HepG2 (cell line): ENCODE results near the gene LYSET. TPM values are rescaled to one million over a fixed set of nuclear protein-coding genes. Genes with fewer than 3 reads are reported as not detected.
A peak's percentile ranks its signal among the peaks of the same experiment; 100 is the strongest.

Experiments used
- ATAC-seq: fragments of 200-7000 bp; cut with Tn5 transposase; 3 replicates; pipeline ENCODE4 v1.9.1; 2020; ENCODE audit warnings: mild to moderate bottlenecking, moderate library complexity
- BruUV-seq: library from RNA; stranded (reverse); fragments of 400-500 nt; replicated peaks from 2 replicates; lab custom pipeline; 2021; lab: Mats Ljungman, UMichigan
- CTCF ChIA-PET: fragments of 300-600 bp; formaldehyde crosslinking; extraction: SDS; loops from one replicate; lab custom pipeline; 2021; ENCODE audit warnings: low total read pairs, inconsistent platforms, low intra/inter-chr PET ratio; lab: Yijun Ruan, JAX
- POLR2A ChIA-PET: fragments of 350-600 bp; sonication (Branson Sonifier 250); formaldehyde crosslinking; loops from one replicate; lab custom pipeline; 2020; ENCODE audit warnings: antibody characterized with exemption, inconsistent platforms; lab: Yijun Ruan, JAX
- DNase-seq: peaks from one replicate; pipeline ENCODE4 v3.0.0-alpha.2; 2015; ENCODE audit warnings: low spot score
- FAIRE-seq: peaks from 3 replicates; lab custom pipeline; 2011; peaks lifted over from hg19 to GRCh38; lab: Jason Lieb, UNC
- H2AFZ ChIP-seq: one replicate; pipeline ENCODE4 v1.6.1; 2011; ENCODE audit warnings: low read length, inconsistent platforms
- H3K27ac ChIP-seq: fragments of 300-600 bp; 3 replicates; pipeline ENCODE4 v1.8.0; 2011; ENCODE audit warnings: mixed run types, mild to moderate bottlenecking, mixed read lengths, low read length, inconsistent platforms; ENCODE audit not compliant: insufficient read depth; ENCODE audit errors: extremely low read length
- H3K27me3 ChIP-seq, 2 experiments: fragments of 200-600 bp in 1 of 2; 2 replicates in 1 of 2; 3 replicates in 1 of 2; pipeline versions ENCODE4 v1.6.0 to v1.8.0; 2011; ENCODE audit warnings: low read length in 2 of 2, mild to moderate bottlenecking in 2 of 2, moderate library complexity in 2 of 2, inconsistent platforms in 1 of 2; ENCODE audit not compliant: insufficient read depth in 2 of 2, control insufficient read depth in 1 of 2
- H3K36me3 ChIP-seq, 2 experiments: fragments of 200-600 bp in 1 of 2; replicated peaks in 1 of 2; 2 replicates in 1 of 2; 3 replicates in 1 of 2; pipeline versions ENCODE4 v1.5.1 to v1.8.0; 2011; ENCODE audit warnings: low read length in 2 of 2, inconsistent platforms in 1 of 2; ENCODE audit not compliant: insufficient read depth in 2 of 2, control insufficient read depth in 1 of 2
- H3K4me1 ChIP-seq: 2 replicates; pipeline ENCODE4 v1.5.1; 2012; ENCODE audit warnings: low read length, inconsistent platforms; ENCODE audit not compliant: insufficient read depth
- H3K4me2 ChIP-seq: 2 replicates; pipeline ENCODE4 v1.6.0; 2011; ENCODE audit warnings: low read depth, low read length, inconsistent platforms
- H3K4me3 ChIP-seq, 3 experiments: fragments of 200-600 bp in 1 of 3; sonication (generic), shearing (Covaris generic) in 1 of 3; replicated peaks in 1 of 3; 2 replicates each; pipeline ENCODE4 v1.5.1; 2011 to 2016; ENCODE audit warnings: low read length in 3 of 3, inconsistent platforms in 2 of 3, low read depth in 2 of 3, mild to moderate bottlenecking in 2 of 3, control low read depth in 1 of 3, mixed read lengths in 1 of 3; ENCODE audit not compliant: insufficient read depth in 1 of 3
- H3K79me2 ChIP-seq: one replicate; pipeline ENCODE4 v1.6.1; 2011; ENCODE audit warnings: low read length, inconsistent platforms; ENCODE audit not compliant: insufficient read depth
- H3K9ac ChIP-seq: 2 replicates; pipeline ENCODE4 v1.6.0; 2011; ENCODE audit warnings: mild to moderate bottlenecking, low read depth, low read length, inconsistent platforms; ENCODE audit not compliant: insufficient read depth
- H3K9me3 ChIP-seq: 2 replicates; pipeline ENCODE4 v1.5.1; 2012; ENCODE audit warnings: mild to moderate bottlenecking, low read length
- H4K20me1 ChIP-seq: 2 replicates; pipeline ENCODE4 v1.6.0; 2011; ENCODE audit warnings: inconsistent platforms, mild to moderate bottlenecking, low read length, moderate library complexity; ENCODE audit not compliant: insufficient read depth
- HIC2 ChIP-seq: sonication (generic); formaldehyde crosslinking; IDR thresholded peaks from 2 replicates; pipeline ENCODE4 v1.9.0; 2022; ENCODE audit warnings: low read depth, missing genetic modification reagents
- POGZ ChIP-seq: sonication (generic); formaldehyde crosslinking; IDR thresholded peaks from 2 replicates; pipeline ENCODE4 v1.4.0; 2020; ENCODE audit warnings: mild to moderate bottlenecking, missing genetic modification reagents
- SATB2 ChIP-seq: sonication (generic); formaldehyde crosslinking; IDR thresholded peaks from 2 replicates; pipeline ENCODE4 v1.5.0; 2020; ENCODE audit warnings: missing genetic modification reagents
- SRF ChIP-seq: IDR thresholded peaks from 2 replicates; pipeline ENCODE4 v1.6.1; 2011; ENCODE audit warnings: mild to moderate bottlenecking, low read depth, low read length, moderate library complexity
- THAP9 ChIP-seq: sonication (generic); formaldehyde crosslinking; IDR thresholded peaks from 2 replicates; pipeline ENCODE4; 2020; ENCODE audit warnings: missing genetic modification reagents, mild to moderate bottlenecking, borderline replicate concordance
- ZFP82 ChIP-seq: sonication (generic); formaldehyde crosslinking; IDR thresholded peaks from 2 replicates; pipeline ENCODE4 v1.5.1; 2020; ENCODE audit warnings: mild to moderate bottlenecking, missing genetic modification reagents, borderline replicate concordance
- ZNF124 ChIP-seq: sonication (generic); formaldehyde crosslinking; IDR thresholded peaks from 2 replicates; pipeline ENCODE4 v1.4.0; 2020; ENCODE audit warnings: missing genetic modification reagents
- WGBS: methylation state at CpG from one replicate; pipeline ENCODE4 v1.1.6; 2017; ENCODE audit warnings: low lambda C conversion rate; 5-methylcytosine and 5-hydroxymethylcytosine counted together
- in situ Hi-C: cut with HindIII; loops from 2 replicates; pipeline ENCODE4 v1.10.0; 2017; ENCODE audit warnings: low pct_unique_long_range_greater_than_20kb; ENCODE audit not compliant: extremely low pct_ligation_motif_present
- intact Hi-C: fragments of 100-400 bp; cut with micrococcal nuclease; formaldehyde crosslinking; loops from one replicate; pipeline ENCODE4 v1.10.0; 2022; ENCODE audit not compliant: unreplicated experiment
- polyA plus RNA-seq, 8 experiments: library from polyadenylated mRNA; depleted of rRNA in 3 of 8; stranded (reverse) in 7 of 8; unstranded in 1 of 8; fragments of >200 nt; fragmentation: Illumina TruSeq in 4 of 8; extraction: Trizol in 4 of 8; gene quantifications; 2 replicates each; pipeline versions ENCODE4 v1.2.1 to v1.2.3, GENCODE V29; 2011 to 2016; ENCODE audit warnings: low read depth in 4 of 8, missing spikeins in 1 of 8, mixed read lengths in 1 of 8; ENCODE audit not compliant: insufficient read depth in 1 of 8
- total RNA-seq, 5 experiments: library from RNA; depleted of rRNA; stranded (reverse); fragments of >200 nt; fragmentation: Illumina TruSeq; extraction: Trizol; gene quantifications; 2 replicates each; pipeline ENCODE4 v1.2.3, GENCODE V29; 2016; ENCODE audit warnings: low read depth in 1 of 5

The LYSET gene
- total and polyA plus RNA-seq, 2 of the 13 experiments (the other 11 are each of a cell fraction or from before 2014, with no cell fraction given), result 19.1 to 36.6 TPM

GRCh38 chr14:93184391-93185348 lies at the start of gene LYSET, which contains the start of gene MOAP1 (continued):
- TF ChIP-seq THAP9 (CRISPR knock-in tag), result peak; percentile 42; the same call in 1 of the 2 replicates
- peak; percentile 92 for TF ChIP-seq SATB2
- no peak for TF ChIP-seq ZFP82

GRCh38 chr14:93135399-93135798 lies 49.7 kb upstream of the LYSET start:
- intact Hi-C loops (loop anchor here (5.0 kb wide), 2 partner anchors 163 to 1462 kb away; no protein-coding TSS in a partner anchor), in situ Hi-C loops (loop anchor here (5.0 kb wide), 1 partner anchor 183 kb away; no protein-coding TSS in a partner anchor)
- ATAC-seq (no peak), DNase-seq (no peak), FAIRE-seq (no peak)
- no TSS peak for BruUV-seq
- no peak overlapping the region for H2AFZ ChIP-seq
- peaks cover 54% of the 10 kb centered on the region for H3K4me1 ChIP-seq
- 6% methylated on average over 5 of the region's 5 CpGs for WGBS
- TF ChIP-seq ZNF124 (no peak), SRF (0 out of 2 replicates have a peak, but pooled peaks have one; percentile 26), HIC2 (CRISPR knock-in tag) (peak; percentile 90), POGZ (CRISPR knock-in tag) (no peak)
- POLR2A ChIA-PET, result no interaction called here
- H3K79me2 ChIP-seq, result no peaks in the 10 kb centered on the region
- no peak overlapping the region for H3K27ac ChIP-seq
- H3K9me3 ChIP-seq, result no peaks in the 10 kb centered on the region
- peak overlapping the region; percentile 47; the same call in 1 of the 2 replicates for H3K4me2 ChIP-seq
- CTCF ChIA-PET, result no interaction called here
- peaks cover 0 to 1% of the 10 kb centered on the region in 2 experiments; a peak in 3 of 5 replicates for H3K27me3 ChIP-seq
- no peaks in the 10 kb centered on the region for H4K20me1 ChIP-seq
- H3K9ac ChIP-seq, result no peak overlapping the region
- H3K4me3 ChIP-seq, result no peak overlapping the region
- no peaks in the 10 kb centered on the region for H3K36me3 ChIP-seq
